SHP77 (cell line): ENCODE data around the gene JAKMIP2.
"Not testable (repeated sequence)": the region's sequence is repeated elsewhere in the genome, so short reads cannot be mapped to it uniquely, and the experiment has no call there.

Experiments used
- DNase-seq, 2 experiments: peaks; one replicate each; lab custom pipeline; 2025; lab: John Stamatoyannopoulos, UW

JAKMIP2 gene

DNA sequence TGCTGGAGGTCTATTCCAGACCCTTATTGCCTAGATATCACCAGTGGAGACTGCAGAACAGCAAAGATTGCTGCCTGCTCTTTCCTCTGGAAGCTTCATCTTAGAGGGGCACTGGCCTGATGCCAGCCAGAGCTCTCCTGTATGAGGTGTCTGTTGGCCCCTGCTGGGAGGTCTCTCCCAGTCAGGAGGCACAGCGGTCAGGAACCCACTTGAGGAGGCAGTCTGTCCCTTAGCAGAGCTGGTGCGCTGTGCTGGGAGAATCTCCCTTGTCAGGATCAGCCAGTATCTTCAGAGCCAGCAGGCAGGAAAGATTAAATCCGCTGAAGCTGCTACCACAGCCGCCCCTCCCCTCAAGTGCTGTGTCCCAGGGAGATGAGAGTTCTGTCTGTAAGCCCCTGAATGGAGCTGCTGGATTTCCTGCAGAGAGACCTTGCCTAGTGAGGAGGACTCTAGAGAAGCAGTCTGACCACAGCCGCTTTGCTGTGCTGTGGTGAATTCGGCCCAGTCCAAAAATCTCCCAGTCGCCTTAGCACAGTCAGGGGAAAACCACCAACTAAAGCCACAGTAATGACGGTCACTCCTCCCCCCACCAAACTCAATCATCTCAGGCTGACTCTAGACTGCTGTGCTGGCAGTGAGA is 124.1 kb downstream of the JAKMIP2 start:
- DNase-seq: no peak

DNA sequence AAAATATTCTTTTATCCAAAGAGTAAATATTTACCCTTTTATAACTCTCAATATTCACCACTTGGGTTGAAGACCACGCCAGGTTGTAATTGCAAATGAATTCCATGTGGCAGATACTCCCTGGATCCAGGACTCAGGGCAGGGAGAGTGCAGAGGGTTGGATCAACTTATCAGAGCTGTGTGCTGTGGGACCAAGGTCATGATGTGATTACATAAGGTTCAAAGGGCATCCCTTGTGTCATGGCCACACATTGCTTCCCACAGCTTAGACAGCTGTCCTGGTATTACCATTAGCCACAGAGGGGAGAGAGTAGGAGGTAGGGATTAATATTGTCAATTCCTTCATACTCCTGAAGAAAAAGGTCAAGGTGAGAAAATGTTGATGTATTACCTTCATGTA is 133.9 kb downstream of the JAKMIP2 start:
- no peak for DNase-seq

DNA sequence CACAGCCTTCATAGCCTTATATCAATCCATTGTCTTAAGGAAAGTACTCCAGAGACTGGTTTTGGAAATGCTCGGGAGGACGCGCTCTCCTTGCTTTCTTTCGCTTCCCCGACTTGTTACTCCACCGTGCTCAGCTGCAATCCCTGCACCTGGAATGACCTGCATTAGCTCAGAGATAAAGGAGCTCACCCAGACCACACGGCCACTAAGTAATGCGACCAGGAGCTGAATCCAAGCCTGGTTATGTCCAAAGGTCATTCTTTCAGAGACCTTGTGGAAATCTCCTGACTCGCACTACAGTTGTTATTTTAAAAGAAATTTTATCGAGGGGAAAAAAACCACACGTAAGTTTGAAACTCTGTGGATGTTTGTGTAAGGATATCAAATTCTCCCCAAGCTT is 137.3 kb downstream of the JAKMIP2 start:
- DNase-seq: no peak

DNA sequence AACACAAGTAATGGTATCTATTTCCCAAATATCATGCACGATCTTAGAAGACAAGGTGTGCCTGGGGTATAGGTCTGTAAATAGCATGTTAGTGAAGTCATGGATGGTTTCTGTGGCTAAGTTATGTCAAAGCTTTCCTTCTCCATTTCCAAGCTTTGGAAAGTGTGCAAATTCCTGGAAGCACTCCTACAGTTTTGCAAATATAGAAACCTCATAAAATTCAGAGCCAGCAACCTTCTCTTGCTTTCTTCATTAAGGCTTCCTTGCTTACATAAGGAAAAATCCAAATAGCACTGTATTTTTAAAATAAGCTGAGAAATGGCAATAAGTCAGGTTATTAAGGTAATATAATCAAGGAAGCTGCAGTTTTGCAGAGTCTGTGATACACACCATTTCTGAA is 138.1 kb downstream of the JAKMIP2 start:
- DNase-seq: no peak

DNA sequence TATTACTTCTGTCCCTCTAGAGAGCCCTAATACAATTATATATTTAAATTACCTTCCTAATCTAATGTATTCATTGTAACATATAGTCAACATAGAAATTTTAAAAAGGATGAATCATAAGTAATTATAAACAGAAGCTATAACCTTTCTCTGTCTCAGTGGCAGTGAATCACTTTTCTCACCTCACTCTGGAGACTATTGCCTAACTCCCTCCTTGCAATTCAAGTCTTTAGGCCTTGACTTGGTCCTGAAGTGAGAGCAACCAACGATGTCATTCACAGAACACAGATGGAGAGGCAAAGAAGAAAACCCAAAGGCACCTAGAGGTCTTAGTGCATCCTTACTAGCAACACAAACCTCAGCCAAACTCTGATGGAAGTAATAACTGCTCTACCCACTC is 139.4 kb downstream of the JAKMIP2 start:
- DNase-seq: no peak

DNA sequence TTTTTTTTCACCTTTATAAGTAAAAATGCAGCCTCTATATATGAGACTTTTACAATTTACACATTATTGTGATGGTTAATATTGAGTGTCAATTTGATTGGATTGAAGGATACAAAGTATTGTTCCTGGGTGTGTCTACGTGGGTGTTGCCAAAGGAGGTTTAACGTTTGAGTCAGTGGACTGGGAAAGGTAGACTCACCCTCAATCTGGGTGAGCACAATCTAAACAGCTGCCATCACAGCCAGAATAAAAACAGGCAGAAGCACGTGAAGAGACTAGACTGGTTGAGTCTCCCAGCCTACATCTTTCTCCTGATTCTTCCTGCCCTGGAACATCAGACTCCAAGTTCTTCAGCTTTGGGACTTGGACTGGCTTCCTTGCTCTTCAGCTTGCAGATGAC is 139.9 kb downstream of the JAKMIP2 start:
- no peak for DNase-seq

DNA sequence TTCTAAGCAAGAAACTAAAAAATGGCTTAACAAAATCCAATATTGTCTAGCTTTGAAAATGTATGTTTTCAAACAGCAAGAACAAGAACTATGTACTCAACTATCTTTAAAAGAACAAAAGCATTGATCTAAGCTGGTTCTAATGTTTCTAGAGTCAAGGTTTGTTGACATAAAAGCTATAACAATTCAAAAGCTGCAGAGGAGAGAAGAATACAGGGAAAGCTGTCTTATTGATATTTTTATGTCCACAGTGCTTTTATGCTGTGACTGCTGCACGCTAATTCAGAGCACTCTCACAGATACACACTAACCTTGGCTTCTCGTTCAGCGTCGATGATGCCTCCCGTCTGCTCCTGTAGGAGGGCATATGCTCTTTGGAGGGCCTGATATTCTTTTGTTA is 143.2 kb downstream of the JAKMIP2 start:
- no peak for DNase-seq

DNA sequence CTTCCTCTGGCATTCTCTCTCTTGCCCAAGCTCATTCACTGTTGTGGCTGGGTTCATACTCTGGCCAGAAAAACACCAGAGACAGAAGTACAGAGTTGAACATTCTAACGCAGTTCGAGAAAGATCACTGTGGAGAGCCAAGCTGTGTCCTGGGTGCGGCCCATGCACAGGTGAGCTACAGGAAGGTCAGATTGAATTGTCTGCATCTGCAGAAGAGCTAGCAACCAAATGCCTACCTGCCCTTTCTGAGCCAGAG is 145.9 kb downstream of the JAKMIP2 start:
- no peak for DNase-seq

DNA sequence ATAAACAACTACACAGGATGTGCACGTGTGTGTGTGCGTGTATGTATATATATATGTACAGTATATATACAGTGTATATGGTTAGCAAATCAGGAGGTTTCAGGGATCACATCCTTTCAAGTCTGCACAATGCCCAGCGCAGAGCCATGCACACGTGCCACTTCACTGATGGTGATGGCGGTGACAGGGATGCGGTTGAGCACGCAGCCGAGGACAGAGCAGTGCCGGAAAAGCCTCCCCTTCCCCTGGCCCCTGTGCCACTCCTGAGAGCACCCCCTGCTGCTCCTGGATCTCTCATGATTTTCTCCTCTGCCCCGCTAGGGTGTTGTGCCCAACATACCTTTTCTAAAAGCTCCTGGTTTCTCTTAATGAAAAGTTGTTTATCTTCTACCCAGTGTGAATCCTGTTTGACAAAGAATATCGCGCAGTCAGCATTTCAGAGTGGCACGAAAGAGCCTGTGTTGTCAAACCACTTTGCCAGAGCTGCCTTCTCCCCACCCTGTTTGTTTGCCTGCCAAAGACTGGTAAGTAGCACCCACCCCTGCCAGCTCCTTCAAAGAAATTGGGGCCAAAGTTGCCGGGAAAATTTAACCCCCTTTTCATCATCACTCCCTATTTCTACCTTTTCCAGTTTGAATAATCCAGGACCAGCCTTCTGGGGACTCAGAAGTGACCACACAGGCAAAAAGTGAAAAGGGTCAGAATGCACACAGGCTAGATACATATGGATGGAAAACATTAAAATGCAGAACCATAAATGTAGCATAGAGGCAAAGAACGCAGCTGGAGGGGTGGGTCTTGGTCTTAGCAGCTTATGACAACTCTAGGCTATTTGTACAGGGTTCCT is 146.4 kb downstream of the JAKMIP2 start:
- no peak for DNase-seq

DNA sequence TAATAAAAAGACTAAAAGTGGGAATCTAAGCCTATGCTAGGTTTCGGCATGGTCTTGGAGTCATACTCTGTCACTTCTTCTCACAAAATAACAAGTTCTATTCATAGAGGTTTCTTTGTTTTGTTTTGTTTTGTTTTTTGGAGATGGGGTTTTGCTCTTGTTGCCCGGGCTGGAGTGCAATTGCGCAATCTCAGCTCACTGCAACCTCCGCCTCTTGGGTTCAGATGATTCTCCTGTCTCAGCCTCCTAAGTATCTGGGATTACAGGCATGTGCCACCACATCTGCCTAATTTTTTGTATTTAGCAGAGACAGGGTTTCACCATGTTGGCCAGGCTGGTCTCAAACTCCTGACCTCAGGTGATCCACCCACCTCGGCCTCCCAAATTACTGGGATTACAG is 147.1 kb downstream of the JAKMIP2 start:
- not testable (repeated sequence) for DNase-seq

DNA sequence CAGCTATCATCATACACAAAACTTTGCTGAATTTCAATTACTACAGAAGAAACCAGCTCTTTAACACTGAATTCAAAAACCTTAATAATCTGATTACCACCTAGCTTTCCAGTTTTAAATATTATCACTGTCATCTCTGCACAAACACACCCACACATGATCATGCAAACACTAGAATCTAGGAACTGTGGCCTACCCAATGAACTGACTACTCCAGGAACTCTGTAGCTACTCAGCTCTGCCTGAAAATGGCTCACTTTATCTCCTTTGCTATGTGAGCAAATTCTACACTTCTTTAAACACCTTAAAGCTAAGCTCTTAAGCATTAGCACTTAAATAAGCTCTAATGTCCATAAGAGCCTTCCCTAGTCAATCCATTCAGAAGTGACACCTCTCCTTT is 149.4 kb downstream of the JAKMIP2 start:
- DNase-seq: no peak

DNA sequence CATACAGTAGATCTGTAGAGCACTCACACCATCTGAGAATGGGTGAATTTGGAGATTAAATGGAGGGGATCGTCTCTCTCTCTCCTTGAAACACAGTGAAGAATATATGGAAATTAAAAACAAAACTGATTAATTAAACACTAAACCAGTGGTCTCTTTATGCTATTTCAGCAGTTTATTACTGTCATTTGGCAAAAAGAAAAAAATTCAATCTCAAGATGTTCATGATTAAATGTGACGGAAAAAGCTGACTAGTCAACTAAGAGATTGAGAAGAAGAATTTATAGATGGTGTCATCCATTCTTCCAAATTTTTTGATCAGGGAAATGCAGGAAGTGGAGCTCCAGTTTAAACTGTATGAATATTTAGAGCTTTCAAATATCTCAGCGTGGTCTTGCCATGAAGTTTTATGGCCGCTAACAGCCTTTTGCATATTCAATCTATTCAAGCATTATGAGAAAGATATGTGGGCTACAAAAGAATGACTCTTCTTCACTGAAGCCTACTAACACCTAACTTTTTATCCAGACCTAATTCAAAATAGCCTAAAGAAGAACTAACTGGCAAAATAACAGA is 151.0 kb downstream of the JAKMIP2 start:
- DNase-seq: no peak

DNA sequence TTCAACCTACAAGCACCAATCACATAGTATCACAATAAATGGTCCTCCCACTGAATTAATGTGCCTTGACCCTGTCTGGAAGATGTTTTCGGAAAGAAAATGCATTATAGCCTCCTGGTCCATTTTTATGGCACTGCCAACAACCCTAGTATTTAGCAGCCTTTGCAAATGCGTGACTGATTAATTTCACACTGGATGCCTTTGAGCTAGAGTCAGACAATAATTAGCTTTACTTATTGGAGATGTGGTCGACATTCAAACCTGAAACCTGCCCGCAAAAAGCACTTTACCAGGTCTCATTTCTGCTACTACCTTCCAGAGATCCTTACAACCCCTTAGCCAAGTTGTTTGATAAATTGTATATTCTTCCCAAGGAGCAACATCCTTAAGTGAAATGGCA is 153.3 kb downstream of the JAKMIP2 start:
- DNase-seq: no peak

DNA sequence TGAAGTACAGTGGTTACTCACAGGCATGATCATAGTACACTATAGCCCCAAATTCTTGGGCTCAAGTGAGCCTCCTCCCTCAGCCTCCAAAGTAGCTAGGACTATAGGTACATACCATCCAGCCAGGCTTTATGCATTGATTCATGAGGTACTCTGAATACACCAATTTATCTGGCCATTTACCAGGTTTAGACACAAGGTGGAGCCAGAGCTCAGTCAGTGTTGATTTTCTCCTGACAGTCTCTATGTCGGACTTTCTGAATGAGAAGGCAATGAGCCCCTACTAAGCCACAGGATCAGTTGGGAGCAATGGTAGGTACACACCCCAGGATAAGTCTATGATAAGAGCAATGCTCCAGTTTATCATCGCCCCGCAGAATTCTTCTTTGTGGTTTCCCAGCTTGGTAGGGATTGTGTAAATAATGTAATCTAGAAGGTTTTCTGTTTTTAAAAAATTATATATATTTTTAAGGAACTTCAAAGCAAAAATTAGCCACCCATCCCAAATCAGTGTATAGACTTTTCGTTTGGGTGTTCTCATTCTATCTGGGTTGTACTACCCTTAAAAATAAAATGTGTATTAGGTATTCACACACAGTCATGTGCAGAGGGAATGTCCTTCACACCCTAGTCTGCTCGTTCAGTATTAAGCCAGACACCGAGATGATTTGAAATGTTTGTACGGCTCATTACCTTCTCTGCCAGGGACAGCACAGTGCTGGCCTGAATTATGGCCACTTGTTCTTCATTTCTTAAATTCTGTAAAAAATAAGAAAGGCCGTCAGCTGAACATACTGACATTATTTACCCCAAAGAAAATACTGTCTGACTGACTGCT is 154.3 kb downstream of the JAKMIP2 start:
- DNase-seq: peak; percentile 40 to 79

DNA sequence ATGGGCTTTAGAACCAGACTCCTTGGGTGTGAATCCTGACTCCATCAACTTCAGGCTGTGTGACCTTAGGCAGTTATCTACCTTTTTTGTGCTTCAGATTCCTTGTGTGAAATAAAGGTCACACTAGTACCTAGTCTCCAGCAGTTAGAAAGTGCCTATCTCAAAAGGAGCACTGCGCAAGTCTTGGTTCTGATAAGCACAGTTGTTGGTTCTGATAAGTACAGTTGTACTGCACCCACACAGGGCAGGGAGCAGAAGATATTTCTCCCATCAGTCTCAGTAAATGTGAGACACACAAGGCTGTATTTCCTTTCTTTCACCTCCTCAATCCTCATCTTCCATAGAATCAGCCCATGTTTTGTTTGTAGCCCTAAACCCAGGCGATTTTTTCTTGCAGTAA is 156.1 kb downstream of the JAKMIP2 start:
- DNase-seq: no peak

DNA sequence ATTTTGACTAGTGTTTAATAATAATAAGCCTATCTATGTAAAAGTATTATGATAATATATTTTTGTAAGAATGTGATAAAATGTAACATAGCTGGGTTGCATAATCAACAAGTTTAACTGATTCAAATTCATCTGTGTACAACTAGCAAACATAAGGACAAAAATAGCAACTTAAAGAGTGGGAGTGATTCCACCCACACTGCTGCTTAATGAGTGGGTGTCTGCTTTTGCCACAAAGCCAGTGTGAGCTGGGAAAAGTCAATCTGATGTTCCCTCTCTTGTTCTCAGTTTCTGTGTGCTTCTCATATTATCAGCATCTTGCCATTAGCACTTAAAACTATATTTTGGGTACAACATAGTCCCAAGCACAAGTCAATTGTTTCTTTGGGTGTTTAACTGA is 161.5 kb downstream of the JAKMIP2 start:
- no peak for DNase-seq

DNA sequence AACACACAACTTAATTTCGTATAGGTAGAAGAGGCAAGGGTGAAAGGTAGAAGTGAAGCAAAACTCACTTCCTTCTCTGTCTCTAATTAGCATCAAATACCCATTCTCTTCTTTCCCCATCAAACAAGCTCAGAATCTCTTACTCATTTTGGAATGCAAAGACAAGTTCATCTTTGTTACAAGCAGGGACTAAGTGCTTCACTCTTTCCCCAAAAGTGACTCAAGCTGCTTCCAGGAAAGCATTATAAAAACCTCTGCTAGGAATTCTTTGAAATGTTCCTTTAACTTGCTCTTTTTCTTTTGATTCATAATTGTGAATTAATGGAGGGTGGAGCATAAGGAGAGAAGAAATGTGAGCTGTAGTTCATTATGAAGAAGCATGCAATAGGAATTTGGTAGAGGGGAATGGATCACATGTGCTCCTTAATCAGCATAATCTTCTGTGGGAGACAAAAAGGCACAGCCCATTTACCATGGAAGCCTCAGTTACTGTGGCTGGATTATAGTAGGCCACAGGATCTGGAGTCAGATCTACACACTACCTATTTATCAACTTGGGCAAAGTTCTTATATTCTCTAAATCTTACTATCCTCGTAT is 163.1 kb downstream of the JAKMIP2 start:
- no peak for DNase-seq

DNA sequence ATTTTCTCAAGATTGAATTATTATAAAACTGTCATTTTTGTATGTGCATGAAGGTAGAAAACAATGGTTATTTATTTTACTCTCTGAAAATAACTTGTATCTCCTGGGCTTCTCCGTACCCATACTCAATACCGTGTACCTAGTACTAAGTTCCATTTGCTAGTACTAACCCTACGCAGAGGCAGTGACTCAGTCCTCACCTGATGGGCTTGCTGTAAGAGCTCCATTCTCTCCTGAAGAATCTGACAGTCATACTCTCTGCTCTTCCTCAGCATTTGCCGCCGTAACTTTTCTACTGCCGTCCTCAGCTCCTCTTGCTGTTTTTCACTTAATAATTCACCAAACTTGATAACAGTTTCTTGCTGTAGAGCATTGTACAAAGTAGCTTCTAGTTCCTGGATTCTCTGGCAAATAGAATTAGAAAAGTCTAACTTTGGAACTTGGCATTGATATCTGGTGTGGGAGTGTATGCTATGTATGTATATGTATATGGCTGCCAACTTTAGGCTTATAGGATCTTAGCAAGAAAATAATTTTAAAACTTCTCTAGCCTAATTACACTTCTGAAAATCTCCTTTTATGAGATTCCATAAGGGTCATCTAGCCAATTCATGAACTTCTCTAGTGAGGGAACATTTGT is 164.7 kb downstream of the JAKMIP2 start:
- DNase-seq: no peak

DNA sequence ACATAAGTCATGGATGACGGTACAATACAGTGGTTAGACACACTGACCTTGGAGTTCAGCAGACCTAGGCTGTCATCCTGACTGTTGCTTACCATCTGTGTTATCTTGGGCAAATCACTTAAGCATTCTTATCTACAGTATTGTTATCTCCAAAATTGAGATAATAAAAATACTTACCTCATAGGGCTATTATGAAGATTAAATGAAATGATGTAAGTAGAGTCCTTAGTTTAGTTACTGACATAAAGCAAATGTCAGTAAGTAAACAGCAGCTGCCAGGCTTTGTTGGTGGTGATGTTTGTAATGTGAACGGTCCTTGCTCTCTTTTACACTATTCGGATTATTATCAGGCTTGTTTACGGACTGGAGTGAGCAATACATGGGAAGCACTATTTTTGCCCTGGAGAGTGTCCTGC is 165.3 kb downstream of the JAKMIP2 start:
- DNase-seq: no peak

DNA sequence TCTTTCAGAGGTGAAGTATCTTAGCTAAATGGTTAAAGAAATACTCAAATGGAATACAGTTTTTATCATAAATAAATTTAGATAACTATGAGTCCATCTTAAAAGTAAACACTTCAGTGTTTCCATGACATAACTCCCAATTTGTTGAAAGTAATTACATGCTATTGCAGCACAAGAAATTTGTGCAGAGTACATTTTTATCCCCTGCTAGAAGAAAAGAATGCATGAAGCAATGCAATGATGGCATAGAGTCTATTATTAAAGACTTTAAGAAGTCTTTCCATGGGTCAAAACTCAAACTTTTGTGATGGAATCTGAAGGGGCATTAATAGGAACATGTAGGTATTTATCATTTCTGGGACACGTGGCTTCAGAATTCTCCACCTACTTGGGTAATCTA is 166.1 kb downstream of the JAKMIP2 start:
- no peak for DNase-seq

DNA sequence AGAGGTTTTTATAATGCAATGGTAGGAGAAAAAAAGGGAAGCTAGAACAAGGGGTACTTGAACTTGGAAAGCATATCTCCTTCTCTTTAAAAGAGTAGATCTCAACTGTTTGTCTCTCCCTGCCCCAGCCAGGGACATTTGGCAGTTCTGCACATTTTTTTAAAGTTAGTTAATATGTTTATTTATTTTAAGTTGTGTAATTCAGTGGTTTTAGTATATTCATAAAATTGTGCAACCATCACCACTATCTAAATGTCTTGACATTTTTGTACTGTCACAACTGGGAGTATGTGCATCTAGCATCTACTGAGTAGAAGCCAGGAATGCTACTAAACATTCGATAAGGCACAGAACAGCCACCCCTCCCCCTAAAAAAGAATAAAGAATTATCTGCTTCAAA is 169.2 kb downstream of the JAKMIP2 start:
- no peak for DNase-seq

DNA sequence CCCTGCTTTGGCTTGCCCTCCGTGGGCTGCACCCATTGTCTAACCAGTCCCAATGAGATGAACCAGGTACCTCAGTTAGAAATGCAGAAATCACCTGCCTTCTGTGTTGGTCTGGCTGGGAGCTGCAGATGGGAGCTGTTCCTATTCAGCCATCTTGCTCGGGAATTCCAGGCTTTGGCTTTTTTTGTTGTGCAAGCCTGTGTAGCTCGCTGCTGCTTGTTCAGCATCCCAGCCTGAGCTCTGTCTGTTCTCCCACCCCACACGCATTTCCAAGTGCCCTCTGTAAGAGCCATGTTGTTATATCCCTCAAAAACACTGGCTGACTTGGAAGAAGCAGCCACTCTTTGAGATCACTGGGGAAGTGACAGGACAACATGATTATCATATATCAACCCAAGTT is 171.0 kb downstream of the JAKMIP2 start:
- no peak for DNase-seq
